Kidney epithelial cell (primary cell): Measurements from ENCODE around the gene RXRA. TPM values are rescaled to one million over a fixed set of nuclear protein-coding genes. Genes with fewer than 3 reads are reported as not detected.

Experiments
- DNase-seq: peaks from one replicate; pipeline ENCODE4 v3.0.0-alpha.2; 2010; ENCODE audit warnings: low read depth
- H3K27me3 ChIP-seq: 2 replicates; pipeline ENCODE4 v1.6.0; 2011; ENCODE audit warnings: low read length; ENCODE audit not compliant: control insufficient read depth, insufficient read depth
- H3K36me3 ChIP-seq: 2 replicates; pipeline ENCODE4 v1.5.1; 2011; ENCODE audit warnings: low read length; ENCODE audit not compliant: control insufficient read depth, insufficient read depth
- H3K4me3 ChIP-seq: 2 replicates; pipeline ENCODE4 v1.5.1; 2011; ENCODE audit warnings: low read depth, mild to moderate bottlenecking, control low read depth, low read length
- total RNA-seq: library from RNA; depleted of rRNA; stranded (reverse); fragments of >200 nt; gene quantifications from 2 replicates; pipeline ENCODE4 v1.2.3, GENCODE V29; 2015
- TF ChIP-seq, protein P1 (sequence below): IDR thresholded peaks from 2 replicates; pipeline ENCODE4 v1.5.1; 2011; ENCODE audit warnings: mild to moderate bottlenecking, moderate library complexity, low read length, control low read depth, inconsistent platforms; ENCODE audit not compliant: insufficient read depth, poor library complexity, severe bottlenecking

The RXRA gene
- total RNA-seq, 1 donor from 2014 or later: 15.0 TPM

DNA sequence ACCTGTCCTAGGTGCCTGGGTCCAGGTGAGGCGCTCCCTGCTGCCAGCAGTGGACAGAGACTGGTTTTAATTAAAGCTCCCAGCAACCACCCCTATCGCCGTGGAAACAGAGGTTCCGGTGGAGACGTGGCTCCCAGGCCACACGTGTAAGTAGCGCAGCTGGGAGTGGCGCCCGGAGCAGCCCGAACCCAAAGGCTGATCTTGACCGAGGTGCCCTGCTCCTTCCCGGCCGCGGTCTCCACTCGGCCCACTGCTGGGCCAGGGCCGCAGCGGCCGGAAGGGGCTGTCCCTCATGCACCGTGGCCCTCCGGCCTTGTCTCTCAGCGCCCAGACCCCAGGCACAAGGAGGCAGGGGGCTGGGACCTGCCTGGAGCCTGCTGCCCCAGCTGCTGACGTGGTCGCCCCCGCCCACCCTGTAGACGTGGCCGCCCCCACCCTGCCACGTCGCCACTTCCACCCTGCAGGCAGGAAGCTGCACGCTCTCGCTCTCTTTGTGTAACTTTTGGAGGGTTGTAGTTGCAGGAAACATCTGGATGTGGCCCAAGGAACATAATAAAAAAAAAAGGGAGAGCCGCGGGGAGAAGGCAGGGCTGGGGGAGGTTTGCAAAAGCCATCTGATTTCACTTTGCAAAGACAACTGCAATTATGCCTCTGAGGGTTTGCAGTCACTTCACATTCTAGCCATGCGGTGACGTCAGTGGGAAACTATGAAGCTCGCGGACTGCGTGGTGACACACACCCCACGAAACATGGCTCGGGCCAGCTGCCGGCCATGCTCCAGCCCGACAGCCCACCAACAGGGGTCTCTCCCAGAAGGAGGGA, 129.9 kb downstream of the RXRA start:
- no peak overlapping the region for H3K4me3 ChIP-seq
- H3K36me3 ChIP-seq: no peaks in the 10 kb centered on the region
- H3K27me3 ChIP-seq: peaks cover under 1% of the 10 kb centered on the region
- DNase-seq: peak; percentile 76
- TF ChIP-seq, protein P1, sequence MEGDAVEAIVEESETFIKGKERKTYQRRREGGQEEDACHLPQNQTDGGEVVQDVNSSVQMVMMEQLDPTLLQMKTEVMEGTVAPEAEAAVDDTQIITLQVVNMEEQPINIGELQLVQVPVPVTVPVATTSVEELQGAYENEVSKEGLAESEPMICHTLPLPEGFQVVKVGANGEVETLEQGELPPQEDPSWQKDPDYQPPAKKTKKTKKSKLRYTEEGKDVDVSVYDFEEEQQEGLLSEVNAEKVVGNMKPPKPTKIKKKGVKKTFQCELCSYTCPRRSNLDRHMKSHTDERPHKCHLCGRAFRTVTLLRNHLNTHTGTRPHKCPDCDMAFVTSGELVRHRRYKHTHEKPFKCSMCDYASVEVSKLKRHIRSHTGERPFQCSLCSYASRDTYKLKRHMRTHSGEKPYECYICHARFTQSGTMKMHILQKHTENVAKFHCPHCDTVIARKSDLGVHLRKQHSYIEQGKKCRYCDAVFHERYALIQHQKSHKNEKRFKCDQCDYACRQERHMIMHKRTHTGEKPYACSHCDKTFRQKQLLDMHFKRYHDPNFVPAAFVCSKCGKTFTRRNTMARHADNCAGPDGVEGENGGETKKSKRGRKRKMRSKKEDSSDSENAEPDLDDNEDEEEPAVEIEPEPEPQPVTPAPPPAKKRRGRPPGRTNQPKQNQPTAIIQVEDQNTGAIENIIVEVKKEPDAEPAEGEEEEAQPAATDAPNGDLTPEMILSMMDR: peak; percentile 4

DNA sequence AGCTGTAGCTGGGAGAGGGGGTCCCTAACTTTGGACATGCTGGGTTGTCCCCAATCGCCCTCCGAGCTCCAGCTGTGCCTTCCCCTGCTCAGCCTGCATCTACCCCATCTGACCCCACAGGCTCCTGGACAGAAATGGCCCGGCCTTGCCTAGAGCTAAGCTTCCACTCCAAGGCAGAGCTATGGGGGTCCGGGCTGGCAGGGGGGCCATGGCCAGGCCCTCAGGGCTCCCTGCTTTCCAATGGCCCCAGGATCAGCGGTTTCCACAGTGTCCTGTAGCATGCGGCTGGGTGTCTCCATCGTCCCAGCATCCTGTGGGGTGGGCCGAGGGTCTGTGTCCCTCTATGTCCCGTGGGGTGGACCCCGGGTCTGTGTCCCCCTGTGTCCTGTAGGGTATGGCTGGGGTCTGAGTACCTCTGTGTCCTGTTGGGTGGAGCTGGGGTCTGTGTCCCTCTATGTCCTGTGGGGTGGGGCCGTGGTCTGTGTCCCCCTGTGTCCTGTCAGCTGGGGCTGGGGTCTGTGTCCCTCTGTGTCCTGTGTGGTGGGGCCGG, 130.6 kb downstream of the RXRA start:
- DNase-seq: no peak
- Histone ChIP-seq H3K36me3 (no peaks in the 10 kb centered on the region), H3K27me3 (peaks cover 3% of the 10 kb centered on the region), H3K4me3 (no peak overlapping the region)
- TF ChIP-seq, protein P1: no peak

DNA sequence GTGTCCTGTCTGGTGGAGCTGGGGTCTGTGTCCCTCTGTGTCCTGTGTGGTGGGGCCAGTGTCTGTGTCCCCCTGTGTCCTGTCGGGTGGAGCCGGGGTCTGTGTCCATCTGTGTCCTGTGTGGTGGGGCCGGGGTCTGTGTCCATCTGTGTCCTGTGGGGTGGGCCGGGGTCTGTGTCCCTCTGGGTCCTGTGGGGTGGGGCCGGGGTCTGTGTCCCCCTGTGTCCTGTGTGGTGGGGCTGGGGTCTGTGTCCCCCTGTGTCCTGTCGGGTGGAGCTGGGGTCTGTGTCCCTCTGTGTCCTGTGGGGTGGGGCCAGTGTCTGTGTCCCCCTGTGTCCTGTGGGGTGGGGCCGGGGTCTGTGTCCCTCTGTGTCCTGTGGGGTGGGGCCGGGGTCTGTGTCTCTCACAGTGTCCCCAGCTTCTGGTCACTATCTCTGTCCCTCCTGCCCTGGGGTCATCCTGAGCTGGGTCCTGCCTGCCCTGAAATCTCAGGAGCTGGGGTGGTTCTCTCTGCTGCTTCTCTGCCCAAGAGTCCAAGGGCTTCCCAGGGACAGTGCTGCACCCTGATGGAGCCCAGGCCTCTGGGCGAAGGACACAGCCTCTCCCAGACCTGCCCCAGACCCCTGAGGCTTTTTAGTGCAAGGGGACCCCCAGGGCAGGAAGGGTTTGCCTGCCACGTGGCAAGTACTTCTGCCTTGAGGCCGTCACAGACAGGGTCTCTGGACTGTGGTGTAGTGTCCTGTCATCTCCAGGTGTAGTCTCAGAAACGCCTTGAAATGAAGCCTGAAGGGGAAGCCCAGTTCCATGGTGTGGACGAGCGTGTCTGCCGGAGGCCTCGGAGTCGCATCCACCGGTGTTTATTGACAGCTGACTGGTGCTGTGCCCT, 131.3 kb downstream of the RXRA start:
- Histone ChIP-seq H3K27me3 (peaks cover 4% of the 10 kb centered on the region), H3K4me3 (no peak overlapping the region), H3K36me3 (no peaks in the 10 kb centered on the region)
- DNase-seq: no peak
- TF ChIP-seq, protein P1: no peak

DNA sequence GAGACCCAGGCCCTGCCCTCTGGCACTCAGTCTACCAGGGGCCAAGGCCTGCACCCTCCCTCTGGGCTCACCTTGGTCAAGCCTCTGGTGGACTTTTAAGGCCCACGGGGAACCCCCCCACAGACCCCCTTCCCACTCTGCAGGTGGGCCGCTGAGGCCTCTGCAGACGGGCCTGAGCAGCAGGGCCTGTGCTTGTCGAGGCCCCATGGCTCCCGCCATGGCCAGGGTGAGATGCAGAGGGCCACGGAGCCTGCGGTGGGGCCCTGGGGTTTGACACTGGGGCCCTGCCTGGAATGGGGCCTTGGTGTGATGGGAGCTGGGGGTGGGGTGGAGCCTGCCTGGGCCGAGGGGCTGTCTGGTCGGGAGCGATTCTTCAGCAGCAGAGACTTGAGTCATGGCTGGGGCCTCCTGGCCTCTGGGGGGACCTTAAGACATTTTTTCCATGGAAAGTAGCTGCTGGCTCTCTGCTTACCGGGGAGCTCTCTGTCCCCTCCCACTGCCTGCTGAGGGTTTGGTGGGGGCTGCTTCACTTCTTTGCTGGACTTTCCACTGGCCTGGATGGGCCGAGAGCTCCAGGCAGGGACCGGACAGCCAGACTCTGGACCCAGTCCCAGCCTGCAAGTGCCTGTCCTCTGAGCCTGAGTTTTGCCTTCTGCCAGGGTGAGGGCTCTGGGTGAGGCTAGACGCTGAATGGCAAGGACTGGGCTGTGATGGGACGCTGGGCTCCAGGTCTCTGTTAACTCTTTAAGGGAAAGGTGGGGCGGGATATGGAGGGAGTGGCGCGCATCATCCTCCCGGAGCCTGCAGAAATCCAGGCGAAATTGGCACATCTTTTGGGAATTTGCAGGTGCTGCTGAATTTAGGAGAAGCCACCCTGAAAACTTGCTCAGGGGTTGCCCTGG, 132.2 kb downstream of the RXRA start:
- peaks cover 7% of the 10 kb centered on the region for H3K27me3 ChIP-seq
- no peaks in the 10 kb centered on the region for H3K36me3 ChIP-seq
- no peak for DNase-seq
- TF ChIP-seq, protein P1: no peak
- H3K4me3 ChIP-seq: no peak overlapping the region

DNA sequence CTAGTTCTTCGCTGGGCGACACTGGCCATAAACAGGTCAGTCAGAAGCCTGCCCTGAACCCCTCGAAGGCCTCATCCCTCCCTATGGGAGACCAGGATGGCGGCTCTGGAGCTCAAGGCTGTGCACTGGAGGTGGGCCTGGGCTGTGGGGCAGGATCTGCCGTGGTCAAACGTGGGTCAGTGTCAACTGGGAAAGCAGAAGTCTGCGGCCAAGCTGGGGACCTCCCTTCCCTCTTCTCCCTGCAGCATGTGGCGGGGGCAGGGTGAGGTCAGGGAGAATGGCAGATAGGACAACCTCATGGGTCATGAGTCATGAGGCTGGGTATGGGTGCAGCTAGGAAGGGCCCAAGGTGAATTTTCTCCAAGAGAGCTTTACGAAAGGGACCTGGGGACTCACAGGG, 132.9 kb downstream of the RXRA start:
- Histone ChIP-seq H3K36me3 (no peaks in the 10 kb centered on the region), H3K4me3 (no peak overlapping the region), H3K27me3 (peaks cover 7% of the 10 kb centered on the region)
- TF ChIP-seq, protein P1: no peak
- DNase-seq: no peak
